ENCODE measurements around the gene WDFY1.
A peak's percentile ranks its signal among the peaks of the same experiment; 100 is the strongest.

WDFY1 gene

DNA sequence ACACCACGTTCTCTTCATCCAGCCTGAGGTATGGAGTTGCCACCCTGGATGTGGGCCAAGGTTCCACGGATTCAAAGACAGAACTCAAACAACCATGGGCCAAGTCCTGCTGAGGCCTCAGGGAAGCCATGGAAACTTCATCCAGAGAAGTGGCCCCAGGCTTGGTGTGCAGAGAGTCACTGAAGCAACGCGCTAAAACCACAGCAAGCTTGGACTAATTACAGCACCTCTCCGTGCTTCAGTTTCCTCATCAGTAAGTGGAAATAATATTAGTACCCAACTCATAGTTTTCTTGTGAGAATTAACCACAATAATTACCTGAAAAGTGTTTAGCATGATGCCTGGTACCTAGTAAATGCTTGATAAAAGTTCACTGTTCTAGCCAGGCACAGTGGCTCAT lies 88.6 kb downstream of the WDFY1 start:
- no peak for DNase-seq (ENCODE audit: low spot score)

DNA sequence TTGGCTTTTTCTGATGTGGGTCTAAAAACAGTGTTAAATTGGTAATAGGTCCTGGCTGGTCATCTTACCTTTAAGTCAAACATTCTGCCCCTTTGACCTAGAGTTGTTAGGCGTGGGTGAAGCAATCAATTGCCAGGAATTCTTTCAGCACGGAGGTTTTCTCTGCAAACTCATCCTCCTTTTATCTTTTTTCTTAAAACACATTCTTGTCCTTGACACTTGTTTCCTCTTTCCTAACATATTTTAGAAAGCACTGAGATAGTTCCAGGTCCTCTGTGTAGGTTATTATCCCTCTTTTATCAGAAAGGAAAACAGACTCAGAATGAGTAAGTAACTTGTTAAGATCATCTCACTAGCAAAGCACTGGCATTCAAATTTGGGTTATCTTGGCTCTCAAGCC lies 89.1 kb downstream of the WDFY1 start:
- no peak for DNase-seq (ENCODE audit: low spot score)

DNA sequence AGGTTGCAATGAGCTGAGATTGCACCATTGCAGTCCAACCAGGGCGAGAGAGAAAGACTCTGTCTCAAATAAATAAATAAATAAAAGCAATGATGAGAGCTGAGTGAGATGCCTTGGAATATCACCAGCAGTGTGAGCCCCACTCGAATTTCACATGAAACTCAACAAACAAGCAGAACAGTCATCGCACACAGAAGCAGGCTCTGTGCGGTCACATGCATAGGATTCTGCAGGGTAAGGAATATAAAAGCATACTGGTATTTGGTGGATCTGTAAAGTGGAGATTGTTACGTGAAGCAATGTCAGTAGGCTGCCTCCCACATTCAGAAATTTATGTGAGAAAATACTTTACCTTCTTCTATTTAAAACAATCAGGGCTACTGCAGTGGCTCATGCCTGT lies 89.7 kb downstream of the WDFY1 start:
- no peak for DNase-seq (ENCODE audit: low spot score)

DNA sequence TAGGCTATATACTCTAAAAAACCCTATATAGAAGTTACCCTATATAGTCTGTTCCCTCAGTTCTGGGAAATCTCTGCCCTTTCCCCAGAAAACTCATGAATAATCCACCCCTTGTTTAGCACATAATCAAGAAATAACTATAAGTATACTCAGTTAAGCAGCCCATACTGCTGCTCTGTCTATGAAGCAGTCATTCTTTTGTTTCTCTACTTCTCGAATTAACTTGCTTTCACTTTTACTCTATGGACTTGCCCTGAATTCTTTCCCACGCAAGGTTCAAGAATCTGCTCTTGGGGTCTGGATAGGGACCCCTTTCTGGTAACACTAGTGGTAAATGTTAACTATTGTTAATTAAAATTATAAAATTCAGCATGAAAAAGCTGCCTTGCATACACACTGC lies 90.4 kb downstream of the WDFY1 start:
- DNase-seq (ENCODE audit: low spot score), result no peak

DNA sequence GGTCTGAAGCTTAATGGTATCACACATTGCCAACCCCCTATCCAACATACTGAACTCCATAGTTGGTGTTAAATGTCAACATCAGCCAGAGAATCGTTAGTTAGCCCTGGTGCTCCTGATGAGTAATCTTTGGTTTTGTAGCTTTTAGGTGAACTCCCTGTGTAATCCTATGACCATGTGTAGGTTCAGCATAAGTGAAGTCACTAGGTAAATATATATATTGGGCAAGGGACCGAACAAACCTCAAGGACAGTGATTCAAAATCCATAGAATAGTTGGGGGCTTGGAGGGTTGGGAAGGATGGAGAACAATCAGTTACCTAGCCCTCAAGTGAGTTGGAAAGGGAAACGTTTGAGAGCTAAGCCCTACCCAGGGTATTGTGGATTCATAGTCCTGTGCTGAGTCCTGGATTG lies 91.7 kb downstream of the WDFY1 start:
- no peak for DNase-seq (ENCODE audit: low spot score)

DNA sequence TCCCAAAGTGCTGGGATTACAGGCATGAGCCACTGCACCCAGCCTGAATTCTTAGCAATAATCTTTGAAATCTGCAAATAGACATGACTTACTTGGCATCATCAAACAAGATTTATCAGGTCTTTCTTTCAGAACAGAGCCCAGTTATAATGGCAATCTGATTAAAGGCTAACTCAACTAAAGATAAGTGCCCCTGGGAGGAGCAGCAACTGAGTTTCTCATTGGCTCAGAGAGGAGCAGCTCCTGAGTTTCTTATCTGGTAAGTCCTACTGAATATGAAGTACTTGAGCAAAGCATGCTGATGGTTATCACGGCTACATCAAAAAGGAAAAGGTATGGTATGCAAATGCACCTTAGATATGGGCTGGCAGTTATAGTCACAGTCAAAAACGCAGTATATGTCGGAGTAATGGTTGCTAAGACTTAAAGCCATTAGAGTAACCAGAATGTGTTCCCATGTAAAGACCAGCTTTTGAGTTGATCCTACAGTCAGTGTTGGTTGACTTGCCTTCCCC lies 92.8 kb downstream of the WDFY1 start:
- DNase-seq (ENCODE audit: low spot score), result no peak

DNA sequence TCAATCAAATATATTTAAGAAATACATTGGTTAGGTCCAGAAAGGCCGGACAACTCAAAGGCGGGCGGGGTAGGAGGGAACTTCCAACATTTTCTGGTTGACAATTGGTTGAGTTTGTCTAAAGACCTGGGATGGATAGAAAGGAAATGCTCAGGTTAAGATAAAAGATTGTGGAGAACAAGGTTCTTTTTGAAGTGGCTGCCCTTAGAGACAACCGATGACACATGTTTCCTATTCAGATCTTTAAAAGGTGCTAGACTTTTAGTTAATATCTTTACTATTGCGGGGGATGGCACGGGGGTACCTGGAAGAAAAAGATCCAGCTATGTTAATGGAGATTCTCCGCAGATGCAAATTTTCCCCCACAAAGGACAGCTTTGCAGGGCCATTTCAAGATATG lies 97.7 kb downstream of the WDFY1 start:
- DNase-seq (ENCODE audit: low spot score), result no peak

DNA sequence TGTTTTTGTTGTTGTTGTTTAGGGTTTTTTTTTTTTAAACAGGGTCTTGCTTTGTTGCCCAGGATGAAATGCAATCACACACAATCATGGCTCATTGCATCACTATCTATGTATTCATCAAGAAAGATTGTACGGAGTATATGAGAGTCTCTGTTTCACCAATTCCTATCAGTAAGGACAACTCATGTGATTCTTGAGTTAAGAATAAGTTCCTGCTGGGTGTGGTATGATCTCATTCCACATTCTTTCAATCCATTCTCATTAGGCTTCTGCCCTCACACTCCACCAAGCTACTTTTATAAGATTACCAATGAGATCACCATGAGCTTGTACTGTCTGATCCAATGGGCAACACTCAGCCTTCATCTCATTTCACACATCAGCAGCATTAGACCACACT lies 98.6 kb downstream of the WDFY1 start:
- no peak for DNase-seq (ENCODE audit: low spot score)

DNA sequence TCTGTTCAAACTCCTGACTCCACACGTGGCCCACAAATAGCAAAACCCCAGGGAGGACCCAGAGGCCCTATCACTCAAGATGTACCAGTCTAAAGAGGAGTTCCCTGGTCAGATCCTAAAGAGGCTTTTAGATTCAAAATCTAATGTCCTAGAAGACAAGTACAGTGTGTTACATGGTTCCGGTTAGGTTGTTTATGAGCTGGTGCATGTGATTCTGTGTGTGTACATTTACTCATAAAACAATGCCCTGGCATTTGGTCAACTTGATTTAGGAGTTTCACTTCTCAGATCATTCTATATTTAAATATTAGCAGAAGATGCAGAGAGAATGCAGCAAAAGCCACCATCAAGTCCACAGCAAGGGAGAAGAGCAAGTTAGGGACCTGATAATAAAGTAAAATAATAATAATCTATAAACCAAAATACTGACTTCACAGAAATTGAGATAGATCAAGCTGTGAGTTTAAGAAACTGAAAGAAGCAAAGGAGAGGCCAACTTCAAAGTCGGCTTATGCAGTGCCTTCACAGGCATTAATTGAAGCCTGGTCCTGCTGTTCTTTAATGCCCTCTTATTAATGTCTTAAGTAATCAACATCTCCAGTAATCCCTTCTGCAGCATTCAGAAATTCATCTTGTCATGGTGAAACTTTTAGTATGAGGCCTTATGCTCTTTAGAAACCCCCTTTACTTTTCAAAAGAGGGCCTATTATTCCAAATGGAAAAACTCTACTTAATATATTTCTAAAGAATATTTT lies 103.5 kb downstream of the WDFY1 start:
- DNase-seq (ENCODE audit: low spot score), result no peak

DNA sequence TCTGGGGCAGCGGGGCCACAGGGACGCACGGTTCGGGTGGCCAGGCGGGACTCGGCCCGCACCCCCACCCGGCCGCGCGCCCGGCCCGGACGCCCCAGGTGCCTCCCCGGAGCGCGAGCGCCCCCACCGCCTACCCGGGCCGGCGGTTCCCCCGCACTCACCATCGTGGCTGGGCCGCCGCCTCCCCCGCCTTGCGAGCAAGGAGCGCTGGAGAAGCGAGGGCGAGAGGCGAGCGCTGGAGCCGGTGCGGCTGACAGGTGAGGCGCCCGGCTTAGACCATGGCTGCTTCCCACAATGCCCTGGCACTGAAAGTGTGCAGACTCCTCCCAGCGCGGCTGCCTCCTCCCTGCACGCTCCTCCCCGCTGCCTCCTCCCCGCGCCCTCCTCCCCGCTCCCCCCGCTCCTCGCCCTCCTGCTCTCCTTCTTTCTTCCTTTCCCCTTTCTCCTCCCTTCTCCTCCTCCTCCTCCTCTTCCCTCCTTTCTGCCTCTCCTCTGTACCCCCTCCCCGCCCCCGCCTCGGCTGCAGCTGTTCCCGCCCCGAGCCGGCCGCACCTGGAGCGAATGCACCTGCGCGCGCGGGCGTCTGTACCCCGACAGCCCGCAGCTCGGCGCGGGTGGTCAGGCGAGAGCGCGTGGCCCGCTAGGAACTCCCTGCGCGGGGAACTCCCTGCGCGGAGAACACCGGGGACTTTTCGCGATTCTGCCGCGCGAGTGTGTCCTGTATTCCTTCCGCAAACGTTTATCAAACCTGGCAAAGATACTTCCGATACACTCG lies 107.7 kb downstream of the WDFY1 start, which contains the start of gene AP1S3:
Gene AP1S3, minus strand, starts transcription at position 296 of the 775 bp plus-strand sequence. Its CDS starts 132 bp downstream, at position 164.
- DNase-seq (ENCODE audit: low spot score), result peak; percentile 95

DNA sequence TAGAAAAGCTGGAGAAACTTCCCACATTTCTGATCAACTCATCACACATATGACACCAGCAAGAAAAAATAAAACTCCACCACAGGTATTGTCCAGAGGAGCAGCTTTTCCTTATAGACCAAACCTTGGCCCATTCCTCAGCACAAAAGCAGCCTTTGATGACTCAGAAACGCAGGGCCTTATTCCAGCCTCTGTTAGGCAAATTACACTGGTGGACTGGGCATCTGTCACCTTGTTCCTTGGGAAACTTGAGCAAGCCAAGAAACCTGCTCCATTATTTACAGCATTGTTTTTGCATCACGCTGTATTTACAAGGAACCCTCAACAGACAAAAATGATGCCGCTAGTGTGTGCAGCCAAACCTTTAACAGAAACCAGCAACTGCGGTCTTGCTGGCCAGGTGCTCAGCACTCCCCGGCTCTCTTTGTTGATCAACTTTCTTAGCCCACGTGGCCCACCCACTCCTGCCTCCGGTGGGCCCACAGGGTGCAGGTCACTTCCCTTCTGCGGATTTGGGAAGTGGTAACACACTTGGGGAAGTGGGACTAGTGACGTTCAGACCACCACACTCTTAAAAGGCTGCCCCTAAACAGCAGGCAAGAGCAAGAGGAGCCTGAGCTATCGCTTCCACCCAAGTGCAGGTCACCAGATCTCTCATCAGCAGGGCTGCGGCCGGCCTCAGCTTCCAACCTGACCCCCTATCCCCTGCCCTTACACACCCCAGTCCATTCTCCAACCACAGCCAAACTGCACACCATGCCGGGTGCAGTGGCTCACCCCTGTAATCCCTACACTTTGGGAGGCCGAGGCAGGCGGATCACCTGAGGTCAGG lies 109.2 kb downstream of the WDFY1 start:
- DNase-seq (ENCODE audit: low spot score), result no peak

DNA sequence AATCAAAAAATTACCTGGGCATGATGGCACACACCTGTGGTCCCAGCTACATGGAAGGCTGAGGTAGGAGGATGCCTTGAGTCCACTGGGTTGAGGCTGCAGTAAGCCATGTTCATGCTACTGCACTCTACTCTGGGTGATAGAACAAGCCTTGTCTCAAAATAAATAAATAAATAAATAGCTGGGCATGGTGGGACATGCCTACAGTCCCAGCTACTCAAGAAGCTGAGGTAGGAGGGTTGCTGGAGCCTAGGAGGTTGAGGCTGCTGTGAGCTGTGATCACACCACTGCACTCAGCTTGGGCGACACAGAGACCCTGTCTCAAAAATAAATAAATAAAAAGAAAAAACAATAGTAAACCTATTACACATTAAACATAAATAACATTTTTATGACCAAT lies 110.7 kb downstream of the WDFY1 start:
- no peak for DNase-seq (ENCODE audit: low spot score)

DNA sequence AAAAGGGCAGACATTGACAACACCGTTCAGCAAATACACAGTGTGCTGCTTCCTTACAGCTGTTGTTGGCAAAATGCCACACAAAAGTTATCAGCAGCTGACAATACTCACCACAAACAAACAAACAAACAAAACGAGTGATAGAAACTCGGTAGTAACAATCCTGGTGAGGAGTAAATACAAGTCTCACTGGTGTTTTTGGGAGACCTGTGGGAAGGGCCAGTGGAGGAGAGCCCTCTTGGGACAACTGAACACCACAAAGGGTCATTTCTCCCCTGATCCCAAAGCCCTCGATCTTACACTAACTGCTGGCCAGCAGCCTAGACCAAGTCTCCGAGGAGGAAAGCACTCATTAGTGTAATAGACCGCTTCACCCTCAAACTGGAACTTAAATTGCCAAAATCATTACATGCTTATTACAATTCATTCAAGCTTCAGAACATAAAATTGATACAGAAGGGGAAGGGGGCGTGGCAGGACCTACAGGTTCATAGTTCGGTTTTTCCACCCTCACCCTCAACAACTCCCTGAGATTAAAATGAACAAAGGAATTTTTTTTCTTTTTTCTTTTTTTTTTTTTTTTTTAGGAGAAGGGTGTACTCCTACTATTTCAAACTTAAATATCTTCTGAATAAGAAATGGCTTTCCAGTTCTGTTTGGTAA lies 112.8 kb downstream of the WDFY1 start:
- DNase-seq (ENCODE audit: low spot score), result no peak

DNA sequence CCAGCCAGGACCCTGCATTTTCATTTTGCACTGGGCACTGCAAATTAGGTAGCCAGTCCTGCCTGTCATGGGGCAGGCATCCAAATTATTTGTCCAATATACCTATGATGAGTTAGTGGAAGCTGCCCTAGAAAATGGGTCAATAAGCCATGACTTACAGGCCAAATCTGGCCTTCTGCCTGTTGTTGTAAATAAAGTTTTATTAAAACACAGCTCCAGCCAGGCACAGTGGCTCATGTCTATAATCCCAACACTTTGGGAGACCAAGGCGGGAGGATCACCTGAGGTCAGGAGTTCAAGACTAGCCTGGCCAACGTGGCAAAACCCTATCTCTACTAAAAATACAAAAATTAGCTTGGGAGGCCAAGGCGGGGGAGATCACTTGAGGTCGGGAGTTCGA lies 116.0 kb downstream of the WDFY1 start:
- no peak for DNase-seq (ENCODE audit: low spot score)

DNA sequence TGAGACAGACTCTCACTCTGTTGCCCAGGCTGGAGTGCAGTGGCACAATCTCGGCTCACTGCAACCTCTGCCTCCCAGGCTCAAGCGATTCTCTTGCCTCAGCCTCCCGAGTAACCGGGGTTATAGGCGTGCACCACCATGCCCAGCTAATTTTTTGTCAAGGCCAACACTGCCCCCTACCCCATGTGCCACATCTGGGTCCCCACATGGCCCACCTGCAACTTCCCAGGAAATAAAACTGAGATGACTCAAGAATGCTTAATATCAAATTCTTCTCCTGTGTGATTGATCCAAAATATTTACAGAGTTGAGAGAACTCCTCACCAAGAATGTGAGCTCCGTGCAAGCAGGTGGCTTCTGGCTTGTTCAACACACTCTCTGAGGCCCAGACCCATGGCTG lies 116.8 kb downstream of the WDFY1 start:
- no peak for DNase-seq (ENCODE audit: low spot score)

DNA sequence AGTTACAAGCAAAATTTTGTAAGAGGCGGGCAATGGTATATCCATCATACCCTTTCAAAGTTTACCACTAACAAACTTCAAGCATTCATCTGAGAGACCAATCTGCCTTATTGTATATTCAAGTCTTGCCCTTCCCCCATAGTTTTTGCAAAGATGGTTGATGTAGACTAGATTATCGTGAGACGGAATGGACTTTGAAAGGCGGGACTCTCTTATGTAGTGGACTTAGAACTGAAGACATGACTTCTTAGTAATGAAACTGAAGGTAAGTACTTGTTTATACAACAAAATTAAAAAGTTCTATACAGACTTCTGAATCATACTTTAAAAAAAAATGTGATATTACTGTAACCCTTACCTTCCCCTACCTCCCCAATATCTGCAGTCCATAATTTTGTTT lies 118.1 kb downstream of the WDFY1 start:
- no peak for DNase-seq (ENCODE audit: low spot score)
